Astrocyte of the cerebellum (primary cell): Measurements from ENCODE around the gene LONRF2.

ENCODE experiments used
- DNase-seq: peaks from one replicate; pipeline ENCODE4 v3.0.0-alpha.2; 2011; ENCODE audit warnings: low read depth
- H3K4me3 ChIP-seq: 2 replicates; pipeline ENCODE4 v1.5.1; 2011; ENCODE audit warnings: mild to moderate bottlenecking, low read depth, low read length, moderate library complexity
- CTCF ChIP-seq: IDR thresholded peaks from 2 replicates; pipeline ENCODE4 v1.5.1; 2012; ENCODE audit warnings: low read length, low read depth, moderate library complexity, mild to moderate bottlenecking; ENCODE audit errors: missing control alignments
- in situ Hi-C: cut with HindIII; loops from 2 replicates; pipeline ENCODE4 v1.10.0; 2017; ENCODE audit warnings: low sequenced_read_pairs

The LONRF2 gene

DNA sequence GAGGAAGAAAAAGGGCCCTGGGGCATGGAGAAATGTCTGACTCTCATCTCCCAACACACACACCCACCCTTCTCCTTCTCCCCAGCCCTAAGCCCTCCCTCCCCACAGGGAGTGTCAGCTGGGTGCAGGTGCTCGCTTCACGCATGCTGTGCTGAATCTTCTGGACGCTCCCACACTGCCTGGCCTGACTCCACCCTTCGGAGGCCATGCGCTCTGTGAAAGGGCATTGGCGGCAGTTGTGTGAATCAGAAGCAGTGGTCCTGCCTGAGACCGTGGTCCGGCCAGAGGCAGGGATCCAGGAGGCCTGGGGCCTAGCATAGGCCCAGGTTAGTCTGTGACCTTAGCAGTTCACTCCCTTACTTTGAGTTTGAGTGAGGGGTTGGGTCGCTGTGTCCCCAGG, 57.1 kb downstream of the LONRF2 start:
- H3K4me3 ChIP-seq, result no peak overlapping the region
- in situ Hi-C loops, result no loop called here
- no peak for TF ChIP-seq CTCF
- no peak for DNase-seq

DNA sequence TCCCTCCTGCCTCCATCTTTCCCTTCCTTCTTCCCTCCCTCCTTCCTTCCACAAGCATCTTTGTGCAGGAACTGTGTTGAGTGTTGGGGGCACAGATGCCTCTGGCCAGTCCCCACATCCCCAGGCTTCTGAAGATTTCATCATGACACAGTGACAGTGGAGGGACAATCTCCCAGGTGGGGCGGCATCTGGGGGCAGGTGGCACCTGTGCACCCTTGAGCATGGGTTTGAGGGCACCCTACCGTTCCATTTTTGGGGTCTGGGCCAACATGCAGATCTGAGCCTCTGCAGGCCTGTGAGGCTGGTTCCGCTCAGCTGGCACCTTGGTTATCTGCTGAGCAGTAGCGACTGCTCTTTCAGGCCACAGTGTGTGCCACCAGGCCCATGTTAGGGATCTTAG, 57.6 kb downstream of the LONRF2 start:
- H3K4me3 ChIP-seq, result no peak overlapping the region
- no peak for DNase-seq
- TF ChIP-seq CTCF, result no peak
- in situ Hi-C loops, result no loop called here

DNA sequence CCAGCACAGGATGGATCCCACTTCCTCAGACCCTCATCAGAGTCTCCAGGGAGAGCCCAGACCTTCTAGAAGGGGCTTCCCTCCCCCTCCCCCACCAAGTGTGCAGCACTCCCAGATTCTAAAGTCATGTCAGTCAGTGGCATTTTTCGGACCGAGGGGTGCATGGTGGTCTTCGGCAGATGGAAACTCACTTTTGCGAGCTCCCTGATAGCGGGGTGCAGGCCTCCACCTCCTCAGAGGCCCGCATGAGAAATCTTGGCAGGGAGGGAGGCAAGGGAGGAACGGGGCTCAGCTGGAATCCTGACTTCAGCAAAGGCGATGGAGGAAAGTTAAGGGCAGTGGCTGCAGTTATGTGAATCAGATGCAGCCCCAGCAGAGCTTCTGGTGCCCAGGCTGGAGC, 58.2 kb downstream of the LONRF2 start:
- H3K4me3 ChIP-seq, result no peak overlapping the region
- in situ Hi-C loops, result no loop called here
- no peak for TF ChIP-seq CTCF
- no peak for DNase-seq

GRCh38 chr2:100262555-100263320, 59.6 kb downstream of the LONRF2 start:
- DNase-seq, result no peak
- TF ChIP-seq CTCF, result peak; percentile 97

GRCh38 chr2:100262046-100262445, 60.3 kb downstream of the LONRF2 start:
- no peak for TF ChIP-seq CTCF
- in situ Hi-C loops, result no loop called here
- no peak for DNase-seq
- no peak overlapping the region for H3K4me3 ChIP-seq

More at GRCh38 chr2:100262555-100263320, 59.6 kb downstream of the LONRF2 start:
- no peak overlapping the region for H3K4me3 ChIP-seq
- in situ Hi-C loops, result no loop called here

GRCh38 chr2:100260712-100261620, 61.3 kb downstream of the LONRF2 start:
- in situ Hi-C loops, result no loop called here
- peak; percentile 76 for DNase-seq
- TF ChIP-seq CTCF, result peak; percentile 66
- no peak overlapping the region for H3K4me3 ChIP-seq
